Forelimb muscle (tissue), 1 donor: ENCODE measurements around the gene C2orf74. TPM values are rescaled to one million over a fixed set of nuclear protein-coding genes. Genes with fewer than 3 reads are reported as not detected.

Source experiments
- DNase-seq: peaks from one replicate; pipeline ENCODE4 v3.0.0-alpha.2; 2013; ENCODE audit warnings: low read depth
- polyA plus RNA-seq: library from polyadenylated mRNA; unstranded; fragments of 120-200 nt; gene quantifications from one replicate; pipeline ENCODE4 v1.2.1, GENCODE V29; 2013; ENCODE audit not compliant: insufficient read length

The C2orf74 gene
- polyA plus RNA-seq, 1 donor: 15.4 TPM

GRCh38 chr2:61214171-61214570 is 52.2 kb downstream of the C2orf74 start:
- no peak for DNase-seq

Other genes starting within 250 kb of the C2orf74 start
- gene PEX13, start 144.5 kb upstream of the C2orf74 start, polyA plus RNA-seq: 23.9 TPM
- gene PUS10, start 143.9 kb upstream of the C2orf74 start, polyA plus RNA-seq: 4.1 TPM
- 12.6 TPM for gene SANBR, start 96.3 kb upstream of the C2orf74 start, polyA plus RNA-seq